Activated T-cell treated with anti-CD3 and anti-CD28 coated beads for 4 hours (primary cell): Measurements from ENCODE around the gene EIF2S3B.

ENCODE experiments used
- DNase-seq: peaks from one replicate; pipeline ENCODE4 v3.0.0-alpha.2; 2020

The EIF2S3B gene

DNA sequence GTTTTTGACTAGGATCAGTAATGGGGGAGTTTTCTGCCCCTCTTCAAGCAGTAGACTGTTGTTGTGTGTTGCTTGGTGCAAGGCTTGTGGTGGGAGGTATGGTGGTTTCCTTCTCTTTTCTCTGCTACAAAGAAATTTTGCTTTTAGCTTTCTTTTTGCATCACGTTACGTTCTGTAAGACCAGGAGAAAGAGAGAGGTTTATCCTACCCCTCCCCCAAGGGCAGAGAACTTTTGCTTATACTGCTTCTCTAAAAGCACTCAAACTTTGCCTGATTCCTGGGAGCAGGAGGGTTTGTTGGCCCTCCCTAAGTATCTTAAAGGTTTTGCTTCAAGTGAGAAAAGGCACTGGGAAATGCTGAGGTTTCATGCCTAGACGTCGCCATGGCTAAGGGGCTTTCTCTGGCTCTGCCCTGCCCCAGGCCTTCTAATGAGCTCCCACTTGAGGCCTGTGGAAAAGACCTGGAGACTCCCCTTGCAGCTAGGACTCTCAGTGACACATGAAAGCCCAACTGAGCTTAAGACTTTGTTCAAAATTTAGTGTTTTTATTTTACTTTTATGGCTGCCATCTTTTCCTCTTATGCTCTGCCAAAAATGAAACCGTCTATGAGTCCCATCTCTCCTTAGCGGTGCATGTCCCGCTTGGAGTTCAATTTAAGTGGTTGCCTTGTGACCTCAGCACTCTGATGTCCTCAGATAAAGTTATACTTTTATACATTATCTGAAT, 49.2 kb downstream of the EIF2S3B start:
- no peak for DNase-seq

DNA sequence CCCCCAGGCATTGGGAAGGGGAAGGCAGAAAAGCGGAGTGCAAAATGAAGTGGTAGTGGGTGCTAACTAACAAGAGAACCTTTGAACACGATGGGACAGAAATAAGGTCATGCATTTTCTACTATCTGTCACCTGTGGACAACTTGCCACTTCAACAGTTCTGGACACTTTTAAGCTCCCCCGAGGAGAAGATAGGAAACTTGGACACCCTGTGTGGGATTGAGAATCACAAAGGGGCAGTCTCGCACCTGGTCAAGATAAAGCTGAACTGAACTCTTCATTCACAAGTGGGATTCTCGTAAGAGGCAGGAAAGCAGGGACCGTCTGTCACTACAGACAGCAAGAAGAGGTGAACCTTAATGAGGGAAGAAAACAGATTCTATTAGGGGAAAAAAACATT, 51.6 kb downstream of the EIF2S3B start:
- no peak for DNase-seq

DNA sequence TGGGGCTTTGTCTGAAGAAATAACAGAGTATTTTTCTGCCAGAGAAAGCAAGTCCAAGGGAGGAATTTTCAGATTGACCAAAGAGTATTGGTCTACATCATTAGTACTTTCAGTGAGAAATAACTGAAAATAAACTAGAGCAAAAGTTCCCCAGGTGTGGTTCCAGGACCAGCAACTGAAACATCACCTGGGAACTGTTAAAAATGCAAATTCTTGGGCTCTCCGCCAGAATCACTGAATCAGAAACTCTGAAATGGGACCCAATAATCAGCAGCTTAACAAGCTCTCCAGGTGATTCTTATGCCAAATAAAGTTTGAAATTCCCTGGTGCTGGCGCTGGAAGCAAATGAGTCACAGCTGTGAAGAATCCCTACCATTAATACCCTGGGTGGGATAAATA, 52.1 kb downstream of the EIF2S3B start:
- no peak for DNase-seq
